HEK293T (cell line): Measurements from ENCODE around the gene USP37.

Experiments
- CTCF ChIA-PET: fragments of 350-600 bp; formaldehyde crosslinking; extraction: SDS; loops from one replicate; lab custom pipeline; 2021; ENCODE audit warnings: antibody characterized with exemption, inconsistent platforms; lab: Yijun Ruan, JAX
- POLR2A ChIA-PET: fragments of 350-600 bp; formaldehyde crosslinking; extraction: SDS; loops from one replicate; lab custom pipeline; 2020; ENCODE audit warnings: antibody characterized with exemption, inconsistent platforms; lab: Yijun Ruan, JAX
- DNase-seq: peaks from one replicate; pipeline ENCODE4 v3.0.0; 2012; ENCODE audit warnings: mixed read lengths; ENCODE audit errors: extremely low spot score
- ARNT ChIP-seq: fragments of 450-650 bp; IDR thresholded peaks from 2 replicates; pipeline ENCODE4 v1.6.1; 2017; ENCODE audit warnings: mild to moderate bottlenecking
- BHLHE40 ChIP-seq: fragments of 450-650 bp; IDR thresholded peaks from 2 replicates; pipeline ENCODE4 v1.6.1; 2016; ENCODE audit warnings: mild to moderate bottlenecking, moderate library complexity, borderline replicate concordance
- CTBP1 ChIP-seq: fragments of 450-650 bp; IDR thresholded peaks from 2 replicates; pipeline ENCODE4 v1.6.1; 2016; ENCODE audit warnings: borderline replicate concordance
- ELF4 ChIP-seq: fragments of 450-650 bp; IDR thresholded peaks from 2 replicates; pipeline ENCODE4 v1.6.1; 2017; ENCODE audit warnings: antibody characterized with exemption
- FOXA1 ChIP-seq: fragments of 450-650 bp; IDR thresholded peaks from 2 replicates; pipeline ENCODE4 v1.6.1; 2016; ENCODE audit warnings: mild to moderate bottlenecking
- FOXK2 ChIP-seq: fragments of 450-650 bp; IDR thresholded peaks from 2 replicates; pipeline ENCODE4 v1.6.1; 2016; ENCODE audit warnings: mild to moderate bottlenecking
- FOXM1 ChIP-seq: fragments of 450-650 bp; IDR thresholded peaks from 2 replicates; pipeline ENCODE4 v1.6.1; 2017; ENCODE audit warnings: mild to moderate bottlenecking, borderline replicate concordance
- HDGF ChIP-seq: fragments of 450-650 bp; IDR thresholded peaks from 2 replicates; pipeline ENCODE4 v1.6.1; 2017; ENCODE audit warnings: antibody characterized with exemption, borderline replicate concordance
- L3MBTL2 ChIP-seq: fragments of 450-650 bp; conservative IDR thresholded peaks from 2 replicates; pipeline ENCODE4 v1.6.1; 2016; ENCODE audit warnings: mild to moderate bottlenecking
- LEF1 ChIP-seq: fragments of 450-650 bp; IDR thresholded peaks from 2 replicates; pipeline ENCODE4 v1.6.1; 2017; ENCODE audit warnings: mild to moderate bottlenecking, borderline replicate concordance
- NFRKB ChIP-seq: fragments of 450-650 bp; IDR thresholded peaks from 2 replicates; pipeline ENCODE4 v1.6.1; 2016; ENCODE audit warnings: mild to moderate bottlenecking, moderate library complexity
- SP1 ChIP-seq: fragments of 450-650 bp; IDR thresholded peaks from 2 replicates; pipeline ENCODE4 v1.6.1; 2017
- SUZ12 ChIP-seq: fragments of 450-650 bp; IDR thresholded peaks from 2 replicates; pipeline ENCODE4 v1.6.1; 2016; ENCODE audit warnings: mild to moderate bottlenecking
- TARDBP ChIP-seq: fragments of 450-650 bp; IDR thresholded peaks from 2 replicates; pipeline ENCODE4 v1.6.1; 2016
- ZNF384 ChIP-seq: fragments of 450-650 bp; IDR thresholded peaks from 2 replicates; pipeline ENCODE4 v1.6.1; 2016
- TF ChIP-seq, protein P1 (sequence below): fragments of 450-650 bp; IDR thresholded peaks from 2 replicates; pipeline ENCODE4 v1.6.1; 2016

The USP37 gene

DNA sequence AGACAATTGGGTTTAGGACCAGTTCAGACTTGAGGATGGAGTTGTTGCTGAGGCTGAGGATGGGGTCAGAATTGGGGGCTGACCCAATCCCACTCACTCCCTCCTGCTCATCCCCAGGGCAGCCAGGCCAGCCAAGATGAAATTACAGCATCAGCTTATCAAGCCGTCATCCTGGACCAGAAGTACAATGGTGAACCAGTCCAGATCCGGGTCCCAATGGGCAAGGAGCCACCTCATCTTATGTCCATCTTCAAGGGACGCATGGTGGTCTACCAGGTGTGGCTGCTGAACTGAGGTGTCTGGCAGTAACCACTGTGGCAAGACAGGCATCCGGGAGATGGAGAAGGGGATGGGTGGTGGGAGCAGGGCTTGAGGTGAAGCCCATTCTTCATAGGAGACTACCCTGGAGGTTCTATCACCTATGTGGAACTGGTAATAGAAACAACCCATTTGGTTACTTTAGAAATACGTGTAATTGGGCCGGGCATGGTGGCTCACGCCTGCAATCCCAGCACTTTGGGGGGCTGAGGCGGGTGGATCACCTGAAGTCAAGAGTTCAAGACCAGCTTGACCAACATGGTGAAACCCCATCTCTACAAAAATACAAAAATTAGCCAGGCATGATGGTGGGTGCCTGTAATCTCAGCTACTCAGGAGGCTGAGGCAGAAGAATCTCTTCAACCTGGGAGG lies 135.3 kb downstream of the USP37 start:
- TF ChIP-seq SP1 = no peak
- no peak for TF ChIP-seq BHLHE40
- TF ChIP-seq SUZ12 = no peak
- TF ChIP-seq LEF1 = no peak
- no peak for TF ChIP-seq NFRKB
- no peak for TF ChIP-seq ELF4
- no peak for TF ChIP-seq FOXK2
- no peak for TF ChIP-seq L3MBTL2
- TF ChIP-seq TARDBP = no peak
- CTCF ChIA-PET = no interaction called here
- no peak for DNase-seq
- POLR2A ChIA-PET = no interaction called here

DNA sequence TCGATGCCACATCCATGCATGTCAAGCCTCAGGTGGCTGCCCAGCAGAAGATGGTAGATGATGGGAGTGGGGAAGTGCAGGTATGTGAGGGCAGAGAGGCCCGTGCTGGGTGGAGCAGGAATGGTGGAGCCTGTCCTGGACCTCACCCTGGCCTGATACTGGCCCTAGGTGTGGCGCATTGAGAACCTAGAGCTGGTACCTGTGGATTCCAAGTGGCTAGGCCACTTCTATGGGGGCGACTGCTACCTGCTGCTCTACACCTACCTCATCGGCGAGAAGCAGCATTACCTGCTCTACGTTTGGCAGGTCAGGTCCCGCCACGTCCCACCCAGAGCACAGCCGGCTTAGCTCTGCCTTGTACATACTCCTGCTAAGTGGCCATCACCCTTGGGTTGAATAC lies 136.3 kb downstream of the USP37 start:
- POLR2A ChIA-PET = no interaction called here
- CTCF ChIA-PET = interaction anchor here (1.3 kb wide), 1 partner anchor 34 kb away, joined by 4 read pairs; no protein-coding TSS in a partner anchor
- no peak for DNase-seq
- TF ChIP-seq SUZ12 = no peak
- no peak for TF ChIP-seq HDGF
- no peak for TF ChIP-seq L3MBTL2
- TF ChIP-seq CTBP1 = no peak
- no peak for TF ChIP-seq SP1
- no peak for TF ChIP-seq FOXM1
- no peak for TF ChIP-seq BHLHE40
- no peak for TF ChIP-seq ZNF384
- no peak for TF ChIP-seq NFRKB

DNA sequence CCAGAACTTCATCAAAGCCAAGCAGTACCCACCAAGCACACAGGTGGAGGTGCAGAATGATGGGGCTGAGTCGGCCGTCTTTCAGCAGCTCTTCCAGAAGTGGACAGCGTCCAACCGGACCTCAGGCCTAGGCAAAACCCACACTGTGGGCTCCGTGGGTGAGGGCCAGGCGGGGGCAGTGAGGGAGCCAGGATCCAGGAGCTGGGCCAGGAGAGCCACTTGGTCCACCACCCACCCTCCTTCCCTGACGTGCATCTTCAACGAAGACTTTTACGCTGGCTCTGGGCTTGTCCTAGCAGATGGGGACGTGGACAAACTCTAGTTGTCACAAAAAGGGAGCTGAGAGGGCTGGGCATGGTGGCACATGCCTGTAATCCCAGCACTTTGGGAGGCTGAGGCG lies 137.4 kb downstream of the USP37 start:
- ChIA-PET CTCF (interaction anchor here (1.3 kb wide), 1 partner anchor 35 kb away, joined by 4 read pairs; no protein-coding TSS in a partner anchor), POLR2A (no interaction called here)
- TF ChIP-seq BHLHE40 (no peak), LEF1 (no peak), HDGF (no peak), ELF4 (no peak), FOXK2 (no peak), FOXA1 (no peak), ZNF384 (no peak), NFRKB (no peak), TARDBP (no peak), L3MBTL2 (no peak), FOXM1 (no peak), ARNT (no peak), SUZ12 (no peak), SP1 (no peak), CTBP1 (no peak)
- TF ChIP-seq, protein P1, sequence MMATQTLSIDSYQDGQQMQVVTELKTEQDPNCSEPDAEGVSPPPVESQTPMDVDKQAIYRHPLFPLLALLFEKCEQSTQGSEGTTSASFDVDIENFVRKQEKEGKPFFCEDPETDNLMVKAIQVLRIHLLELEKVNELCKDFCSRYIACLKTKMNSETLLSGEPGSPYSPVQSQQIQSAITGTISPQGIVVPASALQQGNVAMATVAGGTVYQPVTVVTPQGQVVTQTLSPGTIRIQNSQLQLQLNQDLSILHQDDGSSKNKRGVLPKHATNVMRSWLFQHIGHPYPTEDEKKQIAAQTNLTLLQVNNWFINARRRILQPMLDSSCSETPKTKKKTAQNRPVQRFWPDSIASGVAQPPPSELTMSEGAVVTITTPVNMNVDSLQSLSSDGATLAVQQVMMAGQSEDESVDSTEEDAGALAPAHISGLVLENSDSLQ = no peak
- no peak for DNase-seq

DNA sequence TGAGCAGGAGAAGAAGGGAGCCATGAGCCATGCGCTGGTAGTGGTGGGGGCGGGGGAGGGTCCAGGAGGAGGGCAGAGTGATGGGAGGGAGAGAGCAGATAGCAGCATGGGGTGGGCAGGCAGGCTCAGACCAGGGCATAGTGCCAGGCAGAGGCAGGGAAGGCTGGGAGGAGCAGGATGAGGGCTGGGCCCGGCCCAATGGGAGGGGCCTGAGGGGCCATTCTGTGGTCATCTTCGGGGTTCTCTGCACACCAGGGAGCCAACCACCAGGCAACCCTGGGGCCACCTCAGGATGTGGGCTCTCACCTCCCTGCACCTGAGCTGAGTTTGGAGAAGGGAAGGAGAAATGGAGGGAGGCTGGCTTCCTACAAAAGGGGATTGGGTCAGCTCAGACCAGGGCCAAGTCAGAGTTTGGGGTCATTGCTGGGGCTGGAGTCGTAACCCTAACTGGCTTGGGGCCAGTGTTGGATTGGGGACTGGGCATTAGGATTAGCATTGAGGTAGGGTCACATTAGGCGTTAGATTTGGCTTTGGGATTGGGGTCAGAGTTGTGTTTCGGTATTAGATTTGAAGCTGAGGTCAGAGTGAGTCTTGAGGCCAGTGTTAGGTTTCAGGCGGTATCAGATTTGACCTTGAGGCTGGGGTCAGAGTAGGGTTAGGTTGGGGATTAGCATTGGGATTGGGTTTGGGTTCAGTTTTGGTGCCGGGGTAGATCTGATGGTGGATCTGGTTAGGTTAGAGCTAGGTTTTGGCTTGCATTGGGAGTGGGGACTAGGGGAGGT lies 138.0 kb downstream of the USP37 start:
- TF ChIP-seq, protein P1 = no peak
- TF ChIP-seq CTBP1 = no peak
- no peak for TF ChIP-seq BHLHE40
- no peak for TF ChIP-seq LEF1
- no peak for TF ChIP-seq SP1
- no peak for TF ChIP-seq FOXK2
- TF ChIP-seq NFRKB = no peak
- TF ChIP-seq ARNT = no peak
- no peak for TF ChIP-seq HDGF
- TF ChIP-seq ELF4 = no peak
- no peak for TF ChIP-seq FOXA1
- no peak for TF ChIP-seq L3MBTL2
- TF ChIP-seq TARDBP = no peak
- TF ChIP-seq SUZ12 = no peak
- TF ChIP-seq ZNF384 = no peak
- no peak for TF ChIP-seq FOXM1
- CTCF ChIA-PET = interaction anchor here (1.3 kb wide), 1 partner anchor 36 kb away, joined by 4 read pairs; no protein-coding TSS in a partner anchor

DNA sequence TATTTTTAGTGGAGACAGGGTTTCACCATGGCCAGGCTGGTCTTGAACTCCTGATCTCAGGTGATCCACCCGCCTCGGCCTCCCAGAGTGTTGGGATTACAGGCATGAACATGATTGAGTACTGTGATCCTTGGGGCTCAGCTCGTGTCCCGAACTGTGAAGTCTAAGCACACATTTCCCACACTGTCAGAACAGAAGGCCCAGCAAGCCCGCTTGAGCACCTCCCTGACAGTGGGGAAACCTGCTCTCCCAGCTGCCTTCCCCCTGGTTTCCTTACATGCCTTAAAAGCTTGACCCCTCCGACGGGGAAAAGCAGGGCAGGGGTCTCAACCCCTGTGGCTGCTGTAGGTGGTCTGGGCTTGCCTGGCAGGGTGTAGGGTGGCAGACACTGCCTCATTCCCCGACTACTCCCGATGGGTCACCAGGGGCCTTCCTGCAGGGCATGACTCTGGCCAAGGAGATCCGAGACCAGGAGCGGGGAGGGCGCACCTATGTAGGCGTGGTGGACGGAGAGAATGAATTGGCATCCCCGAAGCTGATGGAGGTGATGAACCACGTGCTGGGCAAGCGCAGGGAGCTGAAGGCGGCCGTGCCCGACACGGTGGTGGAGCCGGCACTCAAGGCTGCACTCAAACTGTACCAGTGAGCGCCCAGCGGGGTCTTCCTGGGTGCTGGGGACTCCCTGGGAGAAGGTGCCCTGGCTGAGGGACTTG lies 139.1 kb downstream of the USP37 start:
- ChIA-PET POLR2A (no interaction called here), CTCF (no interaction called here)
- no peak for TF ChIP-seq NFRKB
- no peak for TF ChIP-seq LEF1
- no peak for TF ChIP-seq SP1
- TF ChIP-seq FOXM1 = no peak
- no peak for TF ChIP-seq SUZ12
- TF ChIP-seq CTBP1 = no peak
- no peak for TF ChIP-seq L3MBTL2
- no peak for TF ChIP-seq TARDBP
- no peak for TF ChIP-seq ARNT
- no peak for DNase-seq

More for the DNA sequence above, 138.0 kb downstream of the USP37 start:
- POLR2A ChIA-PET = no interaction called here
- DNase-seq = no peak

DNA sequence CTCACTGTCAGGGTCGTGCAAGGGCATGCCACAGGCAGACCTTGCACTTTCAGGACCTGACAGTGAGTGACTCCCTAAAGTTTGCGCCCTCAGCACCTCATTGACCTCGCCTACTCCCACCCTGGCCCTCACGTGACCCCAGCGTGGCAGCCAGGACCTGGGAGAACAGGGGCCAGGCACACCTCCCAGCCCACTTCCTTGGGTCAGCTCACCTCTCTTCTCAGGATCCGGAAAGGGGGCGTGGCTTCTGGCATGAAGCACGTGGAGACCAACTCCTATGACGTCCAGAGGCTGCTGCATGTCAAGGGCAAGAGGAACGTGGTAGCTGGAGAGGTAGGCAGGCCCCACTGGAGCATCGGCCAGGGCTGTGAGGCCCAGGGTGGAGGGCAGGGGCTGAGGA lies 140.4 kb downstream of the USP37 start:
- DNase-seq = no peak
- CTCF ChIA-PET = no interaction called here
- POLR2A ChIA-PET = no interaction called here
- no peak for TF ChIP-seq SUZ12
- no peak for TF ChIP-seq L3MBTL2
- no peak for TF ChIP-seq ELF4
- TF ChIP-seq SP1 = no peak
- TF ChIP-seq FOXK2 = no peak
- no peak for TF ChIP-seq BHLHE40
- no peak for TF ChIP-seq ZNF384
- no peak for TF ChIP-seq ARNT
- no peak for TF ChIP-seq TARDBP
- no peak for TF ChIP-seq NFRKB
- TF ChIP-seq FOXM1 = no peak
- TF ChIP-seq FOXA1 = no peak
- TF ChIP-seq CTBP1 = no peak
- no peak for TF ChIP-seq HDGF
- no peak for TF ChIP-seq LEF1
